ENCODE measurements around the gene HCAR3. TPM values are rescaled to one million over a fixed set of nuclear protein-coding genes. Genes with fewer than 3 reads are reported as not detected.

Gene HCAR3
- total and polyA plus RNA-seq, 2 of the 13 experiments (the other 11 are each of a cell fraction or from before 2014, with no cell fraction given) = 0.11 to 12.8 TPM

- no peak for TF ChIP-seq NFE2L1 (CRISPR knock-in tag; IDR thresholded peaks at IDR 0.05; ENCODE audit: borderline replicate concordance)
- TF ChIP-seq ASH2L (IDR thresholded peaks at IDR 0.05; ENCODE audit: insufficient read length, low read depth, low read length) = peak; percentile 63
- peak; percentile 48; the same call in 1 of the 2 replicates for TF ChIP-seq POGZ (CRISPR knock-in tag; IDR thresholded peaks at IDR 0.05)
- TF ChIP-seq SPEN (CRISPR knock-in tag; IDR thresholded peaks at IDR 0.05; ENCODE audit: low read depth) = peak; percentile 21; the same call in 1 of the 2 replicates
- no peak for TF ChIP-seq ZNF382 (CRISPR knock-in tag; IDR thresholded peaks at IDR 0.05; ENCODE audit: borderline replicate concordance)
- TF ChIP-seq PHB2 (IDR thresholded peaks at IDR 0.05; ENCODE audit: partially characterized antibody) = no peak
- TF ChIP-seq MEIS2 (CRISPR knock-in tag; IDR thresholded peaks at IDR 0.05) = peak; percentile 16; the same call in 1 of the 2 replicates
- TF ChIP-seq KIAA2018 (CRISPR knock-in tag; IDR thresholded peaks at IDR 0.05; ENCODE audit: borderline replicate concordance) = no peak
- no peak for TF ChIP-seq ZNF160 (CRISPR knock-in tag; IDR thresholded peaks at IDR 0.05)
- no peak for TF ChIP-seq AHR (CRISPR knock-in tag; IDR thresholded peaks at IDR 0.05)
- no peak for TF ChIP-seq XRCC5 (optimal IDR thresholded peaks at IDR 0.05; ENCODE audit: low read length)
- TF ChIP-seq CEBPG (CRISPR knock-in tag; IDR thresholded peaks at IDR 0.05) = no peak; the same call in 1 of the 2 replicates
- no peak for TF ChIP-seq ZNF746 (CRISPR knock-in tag; IDR thresholded peaks at IDR 0.05)
- no peak for TF ChIP-seq SIX1 (CRISPR knock-in tag; IDR thresholded peaks at IDR 0.05; ENCODE audit: borderline replicate concordance)
- TF ChIP-seq XBP1 (CRISPR knock-in tag; IDR thresholded peaks at IDR 0.05) = no peak
- TF ChIP-seq ZBTB37 (CRISPR knock-in tag; IDR thresholded peaks at IDR 0.05) = no peak
- no peak for TF ChIP-seq SIX4 (CRISPR knock-in tag; IDR thresholded peaks at IDR 0.05)
- 0 out of 2 replicates have a peak, but pooled peaks have one; percentile 47 for TF ChIP-seq ZFP37 (CRISPR knock-in tag; IDR thresholded peaks at IDR 0.05; ENCODE audit: borderline replicate concordance)
- no peak for TF ChIP-seq MYNN (CRISPR knock-in tag; IDR thresholded peaks at IDR 0.05; ENCODE audit: low read depth)
These were observed 4.5 kb upstream of the HCAR3 start (continued) for GRCh38 chr12:122721057-122721545.
